ENCODE measurements around the gene ODAD4.

DNA sequence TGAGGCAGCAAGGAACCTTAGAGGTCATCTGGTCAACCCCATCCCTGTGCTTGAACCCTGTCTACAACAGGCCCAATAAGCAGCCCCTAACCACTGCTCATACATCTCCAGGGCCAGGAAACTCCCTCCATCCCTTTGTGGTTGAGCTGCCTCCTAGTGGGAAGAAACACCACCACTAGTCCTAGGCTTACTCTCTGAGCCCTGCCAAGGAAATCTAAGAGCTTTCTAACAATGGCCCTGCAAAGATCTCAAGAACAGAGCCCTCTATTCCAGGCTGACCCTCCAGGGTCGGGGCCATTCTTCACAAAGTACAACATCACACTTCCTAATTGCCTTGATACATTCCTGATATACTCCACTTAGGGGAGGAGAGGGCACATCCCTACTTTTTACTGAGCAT, 17.5 kb upstream of the ODAD4 start:
- TF ChIP-seq CTCF (IDR thresholded peaks at IDR 0.05; ENCODE audit: low read depth, low read length), result no peak
- TF ChIP-seq EZH2phosphoT487 (IDR thresholded peaks at IDR 0.05; ENCODE audit: low read depth), result no peak
